Type B pancreatic cell (in vitro differentiated cells): ENCODE measurements around the gene PHPT1. TPM values are rescaled to one million over a fixed set of nuclear protein-coding genes. Genes with fewer than 3 reads are reported as not detected.
"Not testable (repeated sequence)": the region's sequence is repeated elsewhere in the genome, so short reads cannot be mapped to it uniquely, and the experiment has no call there.

Experiments used
- DNase-seq: peaks from one replicate; pipeline ENCODE4 v3.0.0; 2021; ENCODE audit warnings: mixed read lengths; ENCODE audit not compliant: unreplicated experiment; ENCODE audit errors: extremely low spot score
- H3K27ac Mint-ChIP-seq: 2 replicates; pipeline ENCODE4 v1.8.0; 2021; ENCODE audit warnings: mild to moderate bottlenecking, mixed read lengths
- H3K27me3 Mint-ChIP-seq: 2 replicates; pipeline ENCODE4 v1.8.0; 2021; ENCODE audit warnings: mixed read lengths
- H3K36me3 Mint-ChIP-seq: 2 replicates; pipeline ENCODE4 v1.8.0; 2021; ENCODE audit warnings: mixed read lengths
- H3K4me1 Mint-ChIP-seq: one replicate; pipeline ENCODE4 v1.8.0; 2021; ENCODE audit warnings: mixed read lengths; ENCODE audit not compliant: unreplicated experiment
- H3K4me3 Mint-ChIP-seq: 2 replicates; pipeline ENCODE4 v1.8.0; 2021; ENCODE audit warnings: mild to moderate bottlenecking, mixed read lengths
- H3K9me3 Mint-ChIP-seq: 2 replicates; pipeline ENCODE4 v1.8.0; 2021; ENCODE audit warnings: mixed read lengths
- total RNA-seq: library from RNA; stranded (reverse); gene quantifications from 2 replicates; pipeline ENCODE4 v1.2.1, GENCODE V29; 2021; ENCODE audit warnings: low replicate concordance
- TF ChIP-seq, protein P1 (sequence below): fragments of 200-600 bp; sonication (generic); conservative IDR thresholded peaks from 2 replicates; pipeline ENCODE4 v1.5.0; 2021; ENCODE audit warnings: antibody characterized with exemption, mild to moderate bottlenecking

PHPT1 gene
- total RNA-seq, 1 donor from 2014 or later = 176 TPM

GRCh38 chr9:136843801-136844740 is 5.1 kb upstream of the PHPT1 start:
- not testable (repeated sequence) for H3K9me3 Mint-ChIP-seq, H3K27ac Mint-ChIP-seq, H3K4me1 Mint-ChIP-seq, H3K36me3 Mint-ChIP-seq, DNase-seq
- Mint-ChIP-seq H3K27me3 (peaks cover 12% of the 10 kb centered on the region), H3K4me3 (peak overlapping the region; percentile 17)
- TF ChIP-seq, protein P1, sequence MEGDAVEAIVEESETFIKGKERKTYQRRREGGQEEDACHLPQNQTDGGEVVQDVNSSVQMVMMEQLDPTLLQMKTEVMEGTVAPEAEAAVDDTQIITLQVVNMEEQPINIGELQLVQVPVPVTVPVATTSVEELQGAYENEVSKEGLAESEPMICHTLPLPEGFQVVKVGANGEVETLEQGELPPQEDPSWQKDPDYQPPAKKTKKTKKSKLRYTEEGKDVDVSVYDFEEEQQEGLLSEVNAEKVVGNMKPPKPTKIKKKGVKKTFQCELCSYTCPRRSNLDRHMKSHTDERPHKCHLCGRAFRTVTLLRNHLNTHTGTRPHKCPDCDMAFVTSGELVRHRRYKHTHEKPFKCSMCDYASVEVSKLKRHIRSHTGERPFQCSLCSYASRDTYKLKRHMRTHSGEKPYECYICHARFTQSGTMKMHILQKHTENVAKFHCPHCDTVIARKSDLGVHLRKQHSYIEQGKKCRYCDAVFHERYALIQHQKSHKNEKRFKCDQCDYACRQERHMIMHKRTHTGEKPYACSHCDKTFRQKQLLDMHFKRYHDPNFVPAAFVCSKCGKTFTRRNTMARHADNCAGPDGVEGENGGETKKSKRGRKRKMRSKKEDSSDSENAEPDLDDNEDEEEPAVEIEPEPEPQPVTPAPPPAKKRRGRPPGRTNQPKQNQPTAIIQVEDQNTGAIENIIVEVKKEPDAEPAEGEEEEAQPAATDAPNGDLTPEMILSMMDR = peak; percentile 78

GRCh38 chr9:136844761-136845464 is 4.3 kb upstream of the PHPT1 start:
- Mint-ChIP-seq H3K27ac (no peak overlapping the region), H3K4me3 (no peak overlapping the region), H3K9me3 (no peaks in the 10 kb centered on the region), H3K27me3 (peaks cover 13% of the 10 kb centered on the region), H3K36me3 (no peaks in the 10 kb centered on the region), H3K4me1 (peaks cover 4% of the 10 kb centered on the region)
- DNase-seq = no peak
- TF ChIP-seq, protein P1 = no peak

DNA sequence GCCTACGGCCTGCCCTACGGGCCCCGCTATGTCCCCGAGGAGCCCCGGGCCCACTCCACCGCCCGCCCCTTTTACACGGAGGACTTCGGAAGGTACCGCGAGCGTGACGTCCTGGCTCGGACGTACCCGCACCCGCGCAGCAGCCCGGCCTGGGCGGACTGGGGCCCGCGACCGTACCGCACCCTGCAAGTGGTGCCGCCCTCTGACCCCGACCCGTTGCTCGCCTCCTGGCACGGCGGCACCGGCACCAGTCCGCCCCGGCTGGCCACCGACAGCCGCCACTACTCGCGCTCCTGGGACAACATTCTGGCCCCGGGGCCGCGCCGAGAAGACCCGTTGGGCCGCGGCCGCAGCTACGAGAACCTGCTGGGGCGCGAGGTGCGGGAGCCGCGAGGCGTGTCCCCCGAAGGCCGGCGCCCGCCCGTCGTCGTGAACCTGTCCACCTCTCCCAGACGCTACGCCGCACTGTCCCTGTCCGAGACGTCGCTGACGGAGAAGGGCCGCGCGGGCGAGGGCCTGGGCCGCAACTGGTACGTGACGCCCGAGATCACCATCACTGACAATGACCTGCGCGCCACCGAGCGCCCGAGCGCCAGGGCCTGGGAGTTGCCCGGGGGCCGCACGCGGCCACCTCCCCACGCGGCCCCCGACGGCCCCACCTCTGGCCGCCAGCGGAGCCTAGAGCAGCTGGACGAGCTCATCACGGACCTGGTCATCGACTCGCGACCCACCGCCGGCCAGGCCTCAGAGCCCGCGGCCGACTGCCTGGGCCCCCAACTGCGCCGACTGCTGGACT is 3.5 kb upstream of the PHPT1 start:
- H3K4me3 Mint-ChIP-seq = no peak overlapping the region
- peaks cover 13% of the 10 kb centered on the region for H3K27me3 Mint-ChIP-seq
- no peak overlapping the region for H3K27ac Mint-ChIP-seq
- TF ChIP-seq, protein P1 = no peak
- no peaks in the 10 kb centered on the region for H3K36me3 Mint-ChIP-seq
- no peaks in the 10 kb centered on the region for H3K9me3 Mint-ChIP-seq
- no peaks in the 10 kb centered on the region for H3K4me1 Mint-ChIP-seq
- no peak for DNase-seq

- TF ChIP-seq, protein P1 = no peak
- no peak for DNase-seq
- Mint-ChIP-seq H3K27ac (no peak overlapping the region), H3K9me3 (no peaks in the 10 kb centered on the region), H3K4me3 (peak overlapping the region; percentile 77), H3K4me1 (no peaks in the 10 kb centered on the region), H3K27me3 (peaks cover 13% of the 10 kb centered on the region), H3K36me3 (no peaks in the 10 kb centered on the region)
Measured at GRCh38 chr9:136846376-136847087, 2.7 kb upstream of the PHPT1 start.
